Neural cell (in vitro differentiated cells): ENCODE results near the gene LHX5. TPM values are rescaled to one million over a fixed set of nuclear protein-coding genes. Genes with fewer than 3 reads are reported as not detected.

Experiments
- H2AFZ ChIP-seq: fragments of 200-600, 300-800 bp; sonication (generic), shearing (Covaris generic); 2 replicates; pipeline ENCODE4 v1.6.0; 2014; ENCODE audit warnings: low read depth, mild to moderate bottlenecking, antibody characterized with exemption, low read length, moderate library complexity
- H3F3A ChIP-seq: fragments of 200-600 bp; shearing (Covaris generic); 2 replicates; pipeline ENCODE4 v1.6.1; 2016; ENCODE audit warnings: mild to moderate bottlenecking, moderate library complexity, mixed read lengths, antibody characterized with exemption, low read length; ENCODE audit not compliant: insufficient read depth, poor library complexity, severe bottlenecking
- H3K27ac ChIP-seq: fragments of 200-600, 300-800 bp; sonication (generic), shearing (Covaris generic); 2 replicates; pipeline ENCODE4 v1.5.1; 2014; ENCODE audit warnings: mild to moderate bottlenecking, low read length, moderate library complexity
- H3K27me3 ChIP-seq: fragments of 300-800, 200-600 bp; sonication (generic), shearing (Covaris generic); 2 replicates; pipeline ENCODE4 v1.6.0; 2014; ENCODE audit warnings: mild to moderate bottlenecking, low read depth, low read length, moderate library complexity; ENCODE audit not compliant: insufficient read depth
- H3K36me3 ChIP-seq: fragments of 300-800, 200-600 bp; sonication (generic), shearing (Covaris generic); 2 replicates; pipeline ENCODE4 v1.5.1; 2014; ENCODE audit warnings: mild to moderate bottlenecking, antibody characterized with exemption, low read length, moderate library complexity; ENCODE audit not compliant: insufficient read depth
- H3K4me2 ChIP-seq: fragments of 300-800, 200-600 bp; sonication (generic), shearing (Covaris generic); 2 replicates; pipeline ENCODE4 v1.6.0; 2014; ENCODE audit warnings: mild to moderate bottlenecking, low read length
- H3K4me3 ChIP-seq: fragments of 300-800, 200-600 bp; sonication (generic), shearing (Covaris generic); 2 replicates; pipeline ENCODE4 v1.5.1; 2014; ENCODE audit warnings: mild to moderate bottlenecking, low read length, moderate library complexity
- H3K79me2 ChIP-seq: fragments of 200-600 bp; shearing (Covaris generic); replicated peaks from 2 replicates; pipeline ENCODE4 v1.6.0; 2014; ENCODE audit warnings: mild to moderate bottlenecking, low read length, moderate library complexity; ENCODE audit not compliant: insufficient read depth
- H3K9ac ChIP-seq: fragments of 300-800, 200-600 bp; sonication (generic), shearing (Covaris generic); 2 replicates; pipeline ENCODE4 v1.6.1; 2016; ENCODE audit warnings: mild to moderate bottlenecking, low read length, mixed read lengths
- H3K9me2 ChIP-seq: fragments of 200-600 bp; shearing (Covaris generic); 2 replicates; pipeline ENCODE4 v1.6.1; 2016; ENCODE audit warnings: mild to moderate bottlenecking, low read length, mixed read lengths; ENCODE audit not compliant: insufficient read depth
- H3K9me3 ChIP-seq: fragments of 200-600, 300-800 bp; sonication (generic), shearing (Covaris generic); 2 replicates; pipeline ENCODE4 v1.6.1; 2016; ENCODE audit warnings: mild to moderate bottlenecking, mixed run types, low read length, moderate library complexity, mixed read lengths
- H4K20me1 ChIP-seq: fragments of 200-600 bp; shearing (Covaris generic); 2 replicates; pipeline ENCODE4 v1.6.1; 2016; ENCODE audit warnings: mild to moderate bottlenecking, mixed run types; ENCODE audit not compliant: insufficient read depth
- CTCF ChIP-seq: fragments of 450-650 bp; IDR thresholded peaks from 2 replicates; pipeline ENCODE4 v1.5.1; 2014; ENCODE audit warnings: antibody characterized with exemption, mild to moderate bottlenecking, moderate library complexity; ENCODE audit not compliant: poor library complexity, severe bottlenecking
- EP300 ChIP-seq: fragments of 450-650 bp; conservative IDR thresholded peaks from 2 replicates; pipeline ENCODE4 v1.6.1; 2014; ENCODE audit warnings: antibody characterized with exemption, mild to moderate bottlenecking, moderate library complexity; ENCODE audit not compliant: poor library complexity, severe bottlenecking
- EZH2 ChIP-seq: fragments of 200-600, 300-800 bp; shearing (Covaris generic), sonication (generic); IDR thresholded peaks from 2 replicates; pipeline ENCODE4 v1.6.1; 2014; ENCODE audit warnings: antibody characterized with exemption, low read length, borderline replicate concordance, mild to moderate bottlenecking; ENCODE audit not compliant: insufficient read depth, poor library complexity, severe bottlenecking
- MXI1 ChIP-seq: fragments of 450-650 bp; conservative IDR thresholded peaks from 2 replicates; pipeline ENCODE4 v1.6.1; 2014; ENCODE audit warnings: antibody characterized with exemption, mild to moderate bottlenecking; ENCODE audit not compliant: poor library complexity, severe bottlenecking
- POLR2AphosphoS5 ChIP-seq: IDR thresholded peaks from 2 replicates; pipeline ENCODE4 v1.6.1; 2012
- RAD21 ChIP-seq: fragments of 450-650 bp; conservative IDR thresholded peaks from 2 replicates; pipeline ENCODE4 v1.6.1; 2014; ENCODE audit warnings: antibody characterized with exemption, mild to moderate bottlenecking, moderate library complexity
- REST ChIP-seq: IDR thresholded peaks from 2 replicates; pipeline ENCODE4 v1.6.1; 2012; ENCODE audit warnings: borderline replicate concordance
- SMC3 ChIP-seq: fragments of 450-650 bp; conservative IDR thresholded peaks from 2 replicates; pipeline ENCODE4 v1.6.1; 2014; ENCODE audit warnings: antibody characterized with exemption, mild to moderate bottlenecking, moderate library complexity; ENCODE audit not compliant: poor library complexity
- TAF1 ChIP-seq: IDR thresholded peaks from 2 replicates; pipeline ENCODE4 v1.6.1; 2012; ENCODE audit warnings: low read depth
- polyA plus RNA-seq: library from polyadenylated mRNA; depleted of rRNA; stranded (reverse); fragments of >200 nt; gene quantifications from 2 replicates; pipeline ENCODE4 v1.2.3, GENCODE V29; 2014

The LHX5 gene
- polyA plus RNA-seq, 1 donor from 2014 or later: 3.8 TPM

- TF ChIP-seq MXI1: no peak
- no peak for TF ChIP-seq REST
- TF ChIP-seq RAD21: no peak
- TF ChIP-seq CTCF: no peak
- TF ChIP-seq POLR2AphosphoS5: no peak
- TF ChIP-seq EP300: no peak
- TF ChIP-seq SMC3: no peak
- no peak for TF ChIP-seq EZH2
- no peak for TF ChIP-seq TAF1
These were observed 33.2 kb upstream of the LHX5 start for GRCh38 chr12:113504917-113505316.

GRCh38 chr12:113500782-113501311 is 29.2 kb upstream of the LHX5 start:
- peak overlapping the region; percentile 0 for H2AFZ ChIP-seq

More at GRCh38 chr12:113504917-113505316, 33.2 kb upstream of the LHX5 start:
- Histone ChIP-seq H4K20me1 (no peaks in the 10 kb centered on the region), H2AFZ (no peak overlapping the region), H3K4me2 (no peak overlapping the region), H3K27ac (no peak overlapping the region), H3K9me3 (no peaks in the 10 kb centered on the region), H3F3A (no peaks in the 10 kb centered on the region), H3K9me2 (no peaks in the 10 kb centered on the region), H3K36me3 (no peaks in the 10 kb centered on the region), H3K27me3 (peaks cover 5% of the 10 kb centered on the region), H3K9ac (no peak overlapping the region), H3K79me2 (no peaks in the 10 kb centered on the region), H3K4me3 (no peak overlapping the region)

More at GRCh38 chr12:113500782-113501311, 29.2 kb upstream of the LHX5 start:
- H3K4me2 ChIP-seq: peak overlapping the region; percentile 41
- TF ChIP-seq POLR2AphosphoS5 (no peak), EZH2 (no peak), EP300 (peak; percentile 29), REST (no peak), SMC3 (no peak)
- H3K9ac ChIP-seq: peak overlapping the region; percentile 32
- H3F3A ChIP-seq: no peaks in the 10 kb centered on the region
- H3K9me3 ChIP-seq: no peaks in the 10 kb centered on the region
- H3K27me3 ChIP-seq: no peaks in the 10 kb centered on the region
- H3K27ac ChIP-seq: peak overlapping the region; percentile 4
- no peaks in the 10 kb centered on the region for H4K20me1 ChIP-seq
- peak overlapping the region; percentile 36 for H3K4me3 ChIP-seq
- no peaks in the 10 kb centered on the region for H3K36me3 ChIP-seq
- H3K9me2 ChIP-seq: no peaks in the 10 kb centered on the region
- no peaks in the 10 kb centered on the region for H3K79me2 ChIP-seq
